ENCODE measurements around the gene ZNF780B.

The ZNF780B gene

DNA sequence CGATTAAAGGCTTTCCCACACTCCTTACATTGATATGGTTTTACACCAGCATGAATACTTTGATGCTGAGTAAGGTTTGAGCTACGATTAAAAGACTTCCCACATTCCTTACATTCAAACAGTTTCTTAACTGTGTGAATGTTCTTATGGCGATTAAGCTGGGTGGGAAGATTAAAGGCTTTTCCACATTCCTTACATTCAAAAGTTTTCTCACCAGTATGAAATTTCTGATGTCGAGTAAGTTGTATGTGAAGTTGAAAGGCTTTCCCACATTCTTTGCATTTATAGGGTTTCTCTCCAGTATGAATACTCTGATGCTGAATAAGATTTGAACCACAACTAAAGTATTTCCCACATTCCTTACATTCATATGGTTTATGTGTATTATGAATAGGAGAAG, 20.0 kb downstream of the ZNF780B start:
- DNase-seq, result no peak

DNA sequence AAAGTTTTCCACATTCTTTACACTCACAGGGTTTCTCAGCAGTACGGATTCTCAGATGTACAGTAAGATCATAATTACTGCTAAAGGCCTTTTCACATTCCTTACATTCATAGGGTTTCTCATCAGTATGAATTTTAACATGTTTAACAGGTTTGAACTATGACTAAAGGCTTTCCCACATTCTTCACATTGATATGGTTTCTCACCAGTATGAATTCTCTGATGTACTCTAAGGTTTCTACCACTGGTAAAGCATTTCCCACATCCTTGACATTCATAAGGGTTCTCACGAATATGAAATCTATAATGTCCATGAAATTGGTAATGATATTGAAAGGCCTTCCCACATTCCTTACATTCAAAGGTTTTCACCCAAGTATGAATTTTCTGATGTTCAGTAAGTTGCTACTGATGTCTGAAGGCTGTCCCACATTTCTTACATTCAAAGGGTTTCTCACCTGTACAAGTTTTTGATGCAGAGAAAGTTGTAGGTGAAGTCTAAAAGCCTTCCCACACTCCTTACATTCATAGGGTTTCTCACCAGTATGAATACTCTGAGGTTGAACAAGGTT, 22.0 kb downstream of the ZNF780B start:
- DNase-seq, result no peak

DNA sequence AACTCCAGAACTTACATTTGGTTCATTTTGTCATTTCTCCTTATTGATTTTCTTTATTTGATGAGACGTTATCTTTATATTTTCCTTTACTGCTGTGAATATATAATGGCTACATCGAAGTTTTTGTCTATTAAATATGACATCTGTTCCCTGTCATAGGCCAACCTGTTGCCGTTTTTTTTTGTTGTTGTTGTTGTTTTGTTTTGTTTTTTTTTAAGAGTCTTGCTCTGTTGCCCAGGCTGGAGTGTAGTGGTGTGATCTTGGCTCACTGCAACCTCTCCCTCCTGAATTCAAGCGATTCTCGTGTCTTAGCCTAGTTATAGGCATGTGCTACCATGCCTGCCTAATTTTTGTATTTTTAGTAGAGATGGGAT, 29.4 kb downstream of the ZNF780B start:
- no peak for DNase-seq

DNA sequence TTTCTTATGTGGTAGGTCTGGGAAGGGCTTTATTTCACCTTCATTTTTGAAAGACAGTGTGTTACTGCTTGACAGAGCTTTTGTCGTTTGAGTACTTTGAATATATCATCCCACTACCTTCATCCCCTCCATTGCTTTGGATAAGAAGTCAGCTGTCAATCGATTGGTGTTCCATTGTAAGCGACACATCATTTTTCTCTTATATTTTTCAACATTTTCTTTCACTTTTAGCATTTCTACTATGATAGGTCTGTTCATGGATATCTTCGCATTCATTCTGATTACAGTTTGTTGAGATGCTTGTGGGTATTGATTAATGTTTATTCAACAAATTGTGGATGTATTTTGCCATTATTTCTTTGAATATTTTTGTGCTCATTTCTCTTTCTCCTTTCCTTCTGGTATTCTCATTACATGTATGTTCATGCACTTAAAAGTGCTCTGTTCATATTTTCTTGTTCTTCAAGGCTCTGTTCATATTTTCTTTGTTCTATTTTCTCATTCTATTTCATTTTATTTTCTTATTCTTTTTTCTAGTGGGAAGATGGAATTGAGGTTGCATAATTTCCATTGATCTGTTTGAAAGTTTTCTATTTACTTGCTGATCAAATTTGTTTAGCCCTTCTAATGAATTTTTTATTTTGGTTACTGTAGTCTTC, 30.0 kb downstream of the ZNF780B start:
- no peak for DNase-seq

DNA sequence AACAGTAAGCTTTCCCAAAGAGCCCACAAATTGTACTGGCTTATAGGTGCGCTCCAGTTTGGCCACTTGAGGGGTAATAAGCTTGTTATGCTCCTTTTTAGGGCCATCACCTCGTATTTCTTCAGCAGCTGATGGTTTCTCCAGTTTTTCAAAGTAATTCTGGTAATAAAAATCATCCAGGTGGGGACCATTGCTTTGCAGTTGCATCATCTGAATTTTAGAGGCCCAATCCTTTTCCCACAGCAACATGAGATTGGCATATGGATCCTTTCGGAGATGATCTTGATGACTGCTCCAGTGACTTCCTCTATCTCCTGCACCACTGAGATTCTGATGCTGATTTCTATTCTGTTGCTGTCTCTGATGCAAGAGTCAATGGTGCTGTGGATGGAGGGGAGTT, 32.1 kb downstream of the ZNF780B start:
- no peak for DNase-seq

DNA sequence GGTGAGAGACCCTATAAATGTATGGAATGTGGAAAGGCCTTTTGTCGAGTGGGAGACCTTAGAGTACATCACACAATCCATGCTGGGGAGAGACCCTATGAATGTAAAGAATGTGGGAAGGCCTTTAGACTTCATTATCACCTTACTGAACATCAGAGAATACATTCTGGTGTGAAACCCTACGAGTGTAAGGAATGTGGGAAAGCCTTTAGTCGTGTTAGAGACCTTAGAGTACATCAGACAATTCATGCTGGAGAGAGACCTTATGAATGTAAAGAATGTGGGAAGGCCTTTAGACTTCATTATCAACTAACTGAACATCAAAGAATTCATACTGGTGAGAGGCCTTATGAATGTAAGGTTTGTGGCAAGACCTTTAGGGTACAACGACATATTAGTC, 42.0 kb downstream of the ZNF780B start:
- DNase-seq, result no peak

DNA sequence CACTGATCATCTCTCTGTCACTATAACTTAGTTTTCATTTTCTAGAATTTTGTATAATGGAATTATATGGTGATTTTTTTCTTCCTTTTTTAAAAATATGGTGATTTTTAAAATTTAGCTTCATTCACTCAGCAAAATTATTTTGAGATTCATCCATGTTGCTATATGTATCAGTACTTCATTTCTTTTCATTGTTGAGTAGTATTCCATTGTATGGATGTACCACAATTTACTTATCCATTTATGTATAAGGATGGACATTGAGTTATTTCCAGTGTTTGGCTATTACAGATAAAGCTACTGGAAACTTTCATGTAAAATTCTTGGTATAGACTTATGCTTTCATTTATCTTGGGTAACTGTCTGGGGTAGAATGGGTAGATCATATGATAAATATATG, 46.4 kb downstream of the ZNF780B start:
- DNase-seq, result no peak

DNA sequence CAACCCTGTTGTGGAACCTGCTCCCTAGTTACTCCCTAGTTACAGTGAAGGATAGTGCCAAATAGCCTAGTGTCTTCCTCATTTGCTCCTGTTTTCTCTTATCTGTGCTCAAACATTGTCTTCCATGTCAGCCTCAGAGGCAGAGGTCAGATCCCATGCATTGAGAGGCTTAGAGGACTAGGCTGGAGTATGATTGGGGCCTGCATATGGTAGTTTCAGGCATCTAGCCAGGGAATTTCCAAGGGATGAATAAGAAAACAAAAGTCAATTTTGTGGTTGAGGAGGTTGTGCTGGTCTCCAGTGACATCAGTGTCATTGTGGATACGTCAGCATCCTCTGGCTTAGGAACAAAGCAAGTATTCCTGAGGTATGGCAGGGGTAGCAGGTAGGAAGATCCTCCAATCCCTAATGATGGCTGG, 49.7 kb downstream of the ZNF780B start:
- no peak for DNase-seq

DNA sequence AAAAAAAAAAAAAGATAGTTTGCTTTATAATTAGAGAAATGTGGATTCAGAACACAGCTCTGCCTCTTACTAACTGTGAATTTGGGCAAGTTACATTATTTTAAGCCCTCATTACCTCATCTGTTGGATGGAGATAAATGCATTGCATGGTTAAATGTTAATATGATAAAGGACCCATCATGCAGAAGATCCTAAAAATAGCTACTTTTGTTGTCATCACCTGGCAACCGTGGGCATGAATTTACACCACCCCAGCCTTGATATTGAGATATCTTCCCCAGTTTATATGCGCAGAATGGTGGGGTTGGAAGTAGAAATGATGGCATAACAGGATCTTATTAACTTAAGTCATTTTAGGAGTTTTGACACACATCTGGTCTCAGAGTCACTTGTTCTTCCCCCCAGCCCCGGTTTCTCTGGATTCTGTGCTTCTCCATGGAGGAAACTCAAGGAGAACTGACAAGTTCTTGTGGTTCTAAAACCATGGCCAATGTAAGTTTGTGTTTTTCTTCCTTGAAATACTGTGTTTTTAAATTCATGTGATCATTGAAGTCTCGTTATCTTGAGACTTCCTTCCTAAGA, 50.2 kb downstream of the ZNF780B start:
- no peak for DNase-seq

DNA sequence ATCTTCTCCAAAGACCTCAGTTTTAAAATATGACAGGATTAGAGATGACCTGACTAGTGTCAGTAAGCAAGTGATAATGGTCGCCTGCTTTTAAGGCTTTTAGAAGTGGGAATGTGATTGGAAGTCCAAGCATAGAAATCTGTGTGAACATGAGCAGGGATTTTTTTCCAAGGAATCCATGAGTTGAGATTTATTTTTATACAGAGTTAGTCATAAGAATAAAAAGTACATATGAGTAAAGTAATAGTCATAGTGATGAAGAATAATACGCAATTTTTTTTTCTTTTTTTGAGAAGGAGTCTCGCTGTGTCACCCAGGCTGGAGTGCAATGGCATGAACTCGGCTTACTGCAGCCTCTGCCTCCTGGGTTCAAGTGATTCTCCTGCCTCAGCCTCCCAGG, 57.5 kb downstream of the ZNF780B start:
- DNase-seq, result no peak

DNA sequence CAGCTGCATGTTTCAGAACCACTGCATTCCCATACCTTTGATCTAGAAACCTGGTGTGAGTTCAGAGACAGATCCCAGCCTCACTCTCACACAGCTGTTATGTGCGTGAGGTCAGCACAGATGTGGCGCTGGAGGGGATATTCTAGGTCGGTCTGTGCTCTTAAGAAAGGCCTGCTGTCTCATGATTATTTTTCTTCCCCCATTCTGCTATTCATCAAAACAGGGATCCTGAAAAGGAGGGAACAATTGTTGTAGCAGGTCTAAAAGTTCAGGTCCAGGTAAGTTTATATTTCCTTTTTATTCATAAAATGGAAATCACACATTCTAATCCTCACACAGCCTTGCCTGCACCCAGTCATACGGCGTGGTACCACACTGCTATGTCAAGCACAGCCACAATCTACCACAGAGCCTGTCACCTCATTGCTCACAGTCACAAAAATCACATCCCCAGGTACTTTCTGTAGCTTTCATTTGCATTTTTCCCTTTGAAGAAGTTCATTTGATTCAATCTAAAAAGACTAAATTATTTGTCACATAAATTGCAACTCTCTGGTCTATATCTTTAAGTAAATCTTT, 58.3 kb downstream of the ZNF780B start:
- DNase-seq, result no peak

DNA sequence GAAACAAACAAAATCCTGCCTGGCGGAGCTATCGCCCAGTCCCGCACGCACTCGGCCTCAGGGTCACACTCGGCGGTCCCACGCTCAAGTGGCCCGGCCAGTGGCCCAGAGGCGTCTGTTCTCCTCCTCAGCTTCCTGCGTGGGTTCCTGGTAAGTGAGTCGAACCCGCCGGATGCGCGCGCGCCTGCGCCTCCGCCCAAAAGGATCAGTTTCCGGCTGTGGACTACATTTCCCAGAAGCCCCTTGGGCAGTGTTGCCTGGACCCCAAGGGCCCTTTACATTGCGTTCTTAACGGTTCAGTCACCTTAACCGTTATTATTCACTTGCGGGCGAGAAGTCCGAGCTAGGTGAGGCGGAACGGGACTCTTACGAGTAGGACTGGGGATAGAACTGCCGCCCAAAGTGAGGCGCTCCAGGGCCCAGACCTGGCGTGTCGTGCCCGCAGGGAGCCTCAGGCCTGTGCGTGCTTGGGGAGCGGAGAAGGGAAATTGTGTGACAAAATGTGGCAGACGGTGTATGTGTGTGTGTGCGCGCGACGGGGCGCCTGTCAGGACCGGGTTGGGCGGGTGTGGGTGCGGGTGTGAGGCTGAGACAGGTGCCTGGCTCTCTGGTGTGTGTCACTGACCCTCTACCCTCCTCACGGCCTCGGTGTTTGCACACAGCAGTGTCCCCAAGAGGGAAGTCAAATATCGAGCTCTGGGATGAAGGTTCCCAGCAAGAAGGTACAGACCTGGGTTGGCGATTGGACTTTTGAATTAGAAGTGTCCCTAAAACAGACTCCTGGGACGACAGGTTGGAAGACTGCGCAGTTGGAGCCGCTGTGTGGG, 59.0 kb downstream of the ZNF780B start, which contains the start of gene ZNF546:
ZNF546 (plus strand) TSS at position 250 of the 827 bp plus-strand sequence. CDS start 1,267 bp downstream, outside the sequence.
- peak; percentile 95 for DNase-seq

DNA sequence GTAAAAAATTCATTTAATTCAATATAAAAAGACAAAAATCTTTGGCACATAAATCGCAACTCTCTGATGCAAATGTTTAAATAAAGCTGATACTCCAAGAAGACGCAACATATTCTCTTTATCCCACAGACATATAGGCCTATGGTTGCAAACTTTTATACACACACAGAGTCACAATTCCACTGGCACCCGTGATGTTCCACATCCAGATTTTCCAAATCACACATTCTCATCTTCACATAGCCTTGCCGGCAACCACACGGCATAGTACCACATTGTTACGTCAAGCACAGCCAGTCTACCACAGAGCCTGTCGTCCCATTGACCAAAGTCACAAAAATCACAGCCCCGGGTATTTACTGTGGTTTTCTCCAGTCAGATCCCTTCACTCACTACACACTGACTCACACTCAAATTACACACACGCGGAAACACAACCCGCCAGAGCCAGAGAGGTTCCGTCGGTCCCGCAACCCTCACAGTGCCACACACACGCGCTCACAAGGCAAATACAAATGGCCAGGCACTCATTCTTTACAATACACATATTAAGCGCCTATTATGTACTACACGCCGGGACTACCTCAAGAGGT, 59.7 kb downstream of the ZNF780B start:
- peak; percentile 73 for DNase-seq

DNA sequence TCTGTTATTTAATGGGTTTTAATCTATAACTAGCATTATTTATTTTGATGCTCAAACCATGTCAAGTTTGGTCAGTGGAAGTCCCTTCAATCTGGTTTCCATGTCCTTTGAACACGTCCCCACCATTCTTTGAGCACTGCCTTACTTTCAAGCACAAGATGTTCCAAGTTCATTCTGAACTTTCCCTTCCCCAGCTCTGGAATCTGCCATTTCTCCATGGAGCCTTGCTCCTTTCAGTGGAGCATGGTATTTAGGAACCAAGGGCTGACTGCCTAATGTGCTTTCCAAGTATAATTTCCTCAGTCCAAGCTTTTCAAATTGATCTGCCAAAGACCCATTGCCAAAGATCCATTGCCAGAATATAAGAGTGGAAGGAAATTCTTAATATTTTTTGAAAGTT, 60.2 kb downstream of the ZNF780B start:
- no peak for DNase-seq

DNA sequence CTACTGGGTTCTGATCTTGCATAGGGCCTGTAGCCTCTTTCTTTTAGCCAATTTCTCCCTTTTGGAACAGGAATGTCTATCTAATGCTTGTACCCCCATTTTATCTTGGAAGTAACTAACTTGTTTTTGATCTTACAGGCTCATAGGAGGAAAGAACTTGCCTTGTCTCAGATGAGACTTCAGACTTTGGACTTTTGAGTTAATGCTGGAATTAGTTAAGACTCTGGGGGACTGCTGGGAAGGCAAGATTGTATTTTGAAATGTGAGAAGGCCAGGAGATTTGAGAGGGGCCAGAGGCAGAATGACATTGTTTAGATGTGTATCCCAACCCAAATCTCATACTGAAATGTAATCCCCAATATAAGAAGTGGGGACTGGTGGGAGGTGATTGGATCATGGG, 61.7 kb downstream of the ZNF780B start:
- DNase-seq, result no peak

DNA sequence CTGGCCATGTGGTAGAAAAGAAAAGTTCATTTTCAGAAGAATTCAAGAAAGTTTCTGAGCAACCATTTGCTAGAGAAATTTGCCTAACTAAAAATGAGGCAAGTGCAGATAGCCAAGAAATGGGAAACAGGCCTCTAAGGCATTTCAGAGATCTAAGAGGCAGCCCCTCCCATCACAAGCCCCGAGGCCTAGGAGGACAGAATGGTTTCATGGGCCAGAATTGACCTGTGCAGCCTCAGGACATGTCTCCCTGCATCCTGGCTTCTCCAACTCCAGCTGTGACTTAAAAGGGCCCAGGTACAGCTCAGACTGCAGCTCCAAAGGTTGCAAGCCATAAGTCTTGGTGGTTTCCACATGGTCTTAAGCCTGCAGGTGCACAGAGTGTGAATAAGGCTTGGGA, 62.4 kb downstream of the ZNF780B start:
- DNase-seq, result no peak

DNA sequence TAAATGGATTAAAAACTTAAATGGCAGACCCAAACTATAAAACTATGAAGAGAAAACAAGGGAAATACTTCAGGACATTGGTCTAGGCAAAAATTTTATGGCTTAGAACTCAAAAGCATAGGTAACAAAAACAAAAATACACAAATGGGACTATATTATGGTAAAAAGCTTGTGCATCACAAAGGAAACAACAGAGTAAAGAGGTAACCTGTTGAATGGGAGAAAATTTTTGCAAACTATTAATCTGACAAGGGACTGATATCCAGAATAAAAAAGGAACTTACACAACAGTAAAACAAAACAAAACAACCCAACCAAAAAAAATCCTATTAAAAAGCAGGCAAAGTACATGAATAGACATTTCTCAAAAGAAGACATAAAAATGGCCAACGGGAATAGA, 68.4 kb downstream of the ZNF780B start:
- DNase-seq, result no peak

DNA sequence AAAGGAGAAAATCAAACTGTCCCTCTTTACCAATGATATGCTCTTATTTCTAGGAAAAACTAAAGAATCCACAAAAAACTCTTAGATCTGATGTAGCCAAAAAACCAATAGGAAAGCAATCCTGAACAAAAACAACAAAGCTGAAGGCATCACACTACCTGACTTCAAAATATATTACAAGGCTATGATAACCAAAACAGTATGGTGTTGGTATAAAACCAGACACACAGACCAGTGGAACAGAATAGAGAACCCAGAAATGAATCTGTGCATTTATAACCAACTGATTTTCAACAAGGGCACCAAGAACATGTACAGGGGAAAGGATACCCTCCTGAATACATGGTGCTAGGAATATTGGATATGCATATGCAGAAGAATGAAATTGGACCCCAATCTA, 68.9 kb downstream of the ZNF780B start:
- no peak for DNase-seq

DNA sequence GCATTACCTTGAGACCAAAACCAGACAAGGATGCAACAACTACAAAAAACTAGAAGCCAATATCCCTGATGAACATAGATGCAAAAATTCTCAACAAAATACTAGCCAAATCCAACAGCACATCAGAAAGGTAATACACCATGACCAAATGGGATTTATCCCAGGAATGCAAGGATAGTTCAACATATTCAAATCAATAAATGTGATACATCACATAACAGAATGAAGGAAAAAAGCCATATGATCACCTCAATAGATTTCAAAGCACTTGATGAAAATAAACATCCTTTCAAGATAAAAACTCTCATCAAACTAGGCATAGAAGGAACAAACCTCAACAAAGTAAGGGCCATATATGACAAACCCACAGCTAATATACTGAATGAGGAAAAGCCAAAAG, 69.4 kb downstream of the ZNF780B start:
- DNase-seq, result no peak

DNA sequence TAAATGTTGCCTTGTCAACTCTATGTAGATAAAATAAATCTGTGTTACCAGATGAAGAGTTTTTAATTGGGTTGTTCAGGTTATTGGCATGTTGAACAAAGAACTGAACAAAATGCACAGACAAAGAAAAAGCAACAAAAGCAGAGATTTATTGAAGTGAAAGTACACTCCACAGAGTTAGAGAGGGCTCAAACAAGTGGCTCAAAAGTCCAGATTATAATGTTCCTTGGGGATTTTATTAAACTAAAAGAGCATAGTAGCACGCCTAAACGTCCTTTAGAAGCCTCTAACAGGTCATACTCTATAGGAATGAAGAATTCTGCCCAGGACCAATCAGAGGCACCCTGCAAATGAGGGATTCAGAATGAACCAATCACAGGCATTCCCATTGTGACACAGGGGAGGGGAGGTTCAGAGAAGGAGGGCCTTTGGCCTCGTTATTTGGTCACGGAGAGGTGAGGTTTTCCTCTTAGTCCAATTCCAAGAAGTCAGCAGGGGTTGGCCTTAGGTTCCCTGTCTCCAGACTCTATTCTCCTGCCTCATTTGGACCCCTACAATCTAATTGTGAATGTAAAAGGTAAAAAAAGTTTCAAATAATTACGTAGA, 72.2 kb downstream of the ZNF780B start:
- DNase-seq, result no peak

DNA sequence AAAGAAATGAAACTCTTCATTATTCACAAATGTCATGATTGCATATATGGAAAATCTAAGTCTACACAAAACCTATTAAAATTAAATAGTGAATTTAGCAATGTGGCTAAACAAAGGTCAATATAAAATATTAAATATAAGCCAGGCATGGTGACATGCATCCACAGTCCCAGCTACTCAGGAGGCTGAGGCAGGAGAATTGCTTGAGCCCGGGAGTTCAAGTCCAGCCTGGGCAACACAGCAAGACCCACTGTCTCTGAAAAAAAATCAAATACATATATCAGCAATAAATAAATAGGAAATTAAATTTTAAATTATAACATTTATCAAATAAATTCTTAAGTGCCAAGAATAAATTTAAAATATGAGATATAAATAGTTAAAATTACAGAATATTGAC, 73.1 kb downstream of the ZNF780B start:
- DNase-seq, result no peak

All from MV-4-11 (cell line).